DND-41 (cell line): ENCODE results near the gene CCDC28B.

Source experiments
- ATAC-seq: fragments of 200-7000 bp; cut with Tn5 transposase; 3 replicates; pipeline ENCODE4 v1.9.1; 2021; ENCODE audit warnings: low read depth; ENCODE audit not compliant: insufficient read depth
- DNase-seq: peaks from one replicate; pipeline ENCODE4 v3.0.0-alpha.2; 2020
- H2AFZ ChIP-seq: 2 replicates; pipeline ENCODE4 v1.6.0; 2012; ENCODE audit warnings: low read depth, low read length
- H3K27ac ChIP-seq: 2 replicates; pipeline ENCODE4 v1.5.1; 2012; ENCODE audit warnings: low read length, inconsistent platforms
- H3K27me3 ChIP-seq: fragments of 200-600 bp; sonication (generic); 2 replicates; pipeline ENCODE4 v1.6.0; 2012; ENCODE audit warnings: low read length, mild to moderate bottlenecking, inconsistent platforms; ENCODE audit not compliant: insufficient read depth, poor library complexity
- H3K36me3 ChIP-seq: 2 replicates; pipeline ENCODE4 v1.5.1; 2012; ENCODE audit warnings: low read length, inconsistent platforms; ENCODE audit not compliant: insufficient read depth
- H3K4me1 ChIP-seq: 2 replicates; pipeline ENCODE4 v1.5.1; 2012; ENCODE audit warnings: mild to moderate bottlenecking, low read length; ENCODE audit not compliant: insufficient read depth
- H3K4me2 ChIP-seq: 2 replicates; pipeline ENCODE4 v1.6.0; 2012; ENCODE audit warnings: mild to moderate bottlenecking, moderate library complexity, low read length, inconsistent platforms; ENCODE audit not compliant: insufficient read depth
- H3K4me3 ChIP-seq, 2 experiments: fragments of 200-600 bp in 1 of 2; shearing (Covaris generic) in 1 of 2; 2 replicates each; pipeline ENCODE4 v1.5.1; 2012 to 2016; ENCODE audit warnings: inconsistent platforms in 2 of 2, low read length in 2 of 2, mild to moderate bottlenecking in 2 of 2, low read depth in 1 of 2, moderate library complexity in 1 of 2
- H3K79me2 ChIP-seq: 2 replicates; pipeline ENCODE4 v1.6.0; 2012; ENCODE audit warnings: low read length, inconsistent platforms; ENCODE audit not compliant: insufficient read depth
- H3K9ac ChIP-seq: 2 replicates; pipeline ENCODE4 v1.6.0; 2012; ENCODE audit warnings: low read depth, mild to moderate bottlenecking, inconsistent platforms, low read length, moderate library complexity
- H3K9me3 ChIP-seq: 2 replicates; pipeline ENCODE4 v1.5.1; 2012; ENCODE audit warnings: low read length, moderate library complexity, mild to moderate bottlenecking, inconsistent platforms; ENCODE audit not compliant: insufficient read depth, severe bottlenecking
- H4K20me1 ChIP-seq: 2 replicates; pipeline ENCODE4 v1.6.0; 2012; ENCODE audit warnings: low read length; ENCODE audit not compliant: insufficient read depth
- CTCF ChIP-seq: IDR thresholded peaks from 2 replicates; pipeline ENCODE4 v1.5.1; 2012; ENCODE audit warnings: borderline replicate concordance, low read length, moderate library complexity, mild to moderate bottlenecking; ENCODE audit not compliant: poor library complexity, severe bottlenecking; ENCODE audit errors: extremely low read depth
- EZH2 ChIP-seq: IDR thresholded peaks from 3 replicates; pipeline ENCODE4 v1.6.1; 2012; ENCODE audit warnings: borderline replicate concordance, low read depth, mild to moderate bottlenecking, moderate library complexity, low read length, inconsistent platforms; ENCODE audit not compliant: severe bottlenecking

The CCDC28B gene

GRCh38 chr1:32239790-32240139, 39.4 kb downstream of the CCDC28B start:
- TF ChIP-seq CTCF (no peak), EZH2 (no peak)
- no peak overlapping the region for H3K4me2 ChIP-seq
- no peaks in the 10 kb centered on the region for H4K20me1 ChIP-seq
- no peaks in the 10 kb centered on the region for H3K36me3 ChIP-seq
- DNase-seq (no peak), ATAC-seq (no peak)
- no peak overlapping the region for H2AFZ ChIP-seq
- no peak overlapping the region for H3K9ac ChIP-seq
- H3K4me1 ChIP-seq: no peaks in the 10 kb centered on the region
- no peak overlapping the region for H3K4me3 ChIP-seq
- H3K9me3 ChIP-seq: no peaks in the 10 kb centered on the region
- H3K27ac ChIP-seq: no peak overlapping the region
- no peaks in the 10 kb centered on the region for H3K79me2 ChIP-seq
- no peaks in the 10 kb centered on the region for H3K27me3 ChIP-seq

GRCh38 chr1:32240140-32240951, 40.0 kb downstream of the CCDC28B start:
- Histone ChIP-seq H3K4me1 (no peaks in the 10 kb centered on the region), H2AFZ (no peak overlapping the region), H3K4me3 (no peak overlapping the region), H3K4me2 (no peak overlapping the region), H3K9ac (no peak overlapping the region), H4K20me1 (no peaks in the 10 kb centered on the region), H3K27me3 (no peaks in the 10 kb centered on the region), H3K9me3 (no peaks in the 10 kb centered on the region), H3K27ac (no peak overlapping the region), H3K36me3 (no peaks in the 10 kb centered on the region), H3K79me2 (no peaks in the 10 kb centered on the region)
- TF ChIP-seq EZH2 (no peak), CTCF (no peak)
- DNase-seq (no peak), ATAC-seq (no peak)

GRCh38 chr1:32241001-32241763, 40.8 kb downstream of the CCDC28B start:
- H3K27me3 ChIP-seq: no peaks in the 10 kb centered on the region
- H3K36me3 ChIP-seq: no peaks in the 10 kb centered on the region
- no peaks in the 10 kb centered on the region for H4K20me1 ChIP-seq
- no peaks in the 10 kb centered on the region for H3K4me1 ChIP-seq
- TF ChIP-seq EZH2: no peak
- no peak for TF ChIP-seq CTCF
- no peak for ATAC-seq
- no peaks in the 10 kb centered on the region for H3K9me3 ChIP-seq
- no peak overlapping the region for H2AFZ ChIP-seq
- H3K79me2 ChIP-seq: no peaks in the 10 kb centered on the region
- no peak for DNase-seq
- H3K4me2 ChIP-seq: no peak overlapping the region
- H3K27ac ChIP-seq: no peak overlapping the region
- H3K4me3 ChIP-seq: no peak overlapping the region
- no peak overlapping the region for H3K9ac ChIP-seq
